Measurements from ENCODE around the gene FTCD.

GRCh38 chr21:46180778-46181391, 25.5 kb upstream of the FTCD start:
- TF ChIP-seq POLR2A (IDR thresholded peaks at IDR 0.05) (no peak), CTCF (IDR thresholded peaks at IDR 0.05) (no peak)

Measured in right lobe of liver (tissue), 4 donors.